GM18907 (cell line): ENCODE measurements around the gene AMOTL1.
A peak's percentile ranks its signal among the peaks of the same experiment; 100 is the strongest.

Source experiments
- ATAC-seq: cut with Tn5 transposase; IDR thresholded peaks from one replicate; pipeline ENCODE4 v1.9.1; 2021; ENCODE audit warnings: mild to moderate bottlenecking, moderate library complexity; ENCODE audit not compliant: unreplicated experiment

The AMOTL1 gene

DNA sequence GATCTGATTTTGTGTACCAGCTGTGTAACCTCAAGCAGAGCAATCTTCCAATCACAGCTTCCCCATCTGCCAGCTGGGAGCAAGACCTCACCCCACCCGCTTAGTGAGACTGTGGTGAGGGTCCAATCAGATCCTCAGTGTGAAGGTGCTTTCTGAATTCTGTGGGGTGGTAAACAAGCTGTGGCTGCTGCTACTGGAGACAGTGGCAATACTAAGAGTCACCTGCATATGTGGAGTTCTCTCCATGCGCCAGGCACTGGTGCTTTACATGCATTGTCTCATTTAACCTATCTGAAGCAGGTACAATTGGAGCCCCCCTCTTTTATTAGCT, 154.8 kb downstream of the AMOTL1 start:
- no peak for ATAC-seq

DNA sequence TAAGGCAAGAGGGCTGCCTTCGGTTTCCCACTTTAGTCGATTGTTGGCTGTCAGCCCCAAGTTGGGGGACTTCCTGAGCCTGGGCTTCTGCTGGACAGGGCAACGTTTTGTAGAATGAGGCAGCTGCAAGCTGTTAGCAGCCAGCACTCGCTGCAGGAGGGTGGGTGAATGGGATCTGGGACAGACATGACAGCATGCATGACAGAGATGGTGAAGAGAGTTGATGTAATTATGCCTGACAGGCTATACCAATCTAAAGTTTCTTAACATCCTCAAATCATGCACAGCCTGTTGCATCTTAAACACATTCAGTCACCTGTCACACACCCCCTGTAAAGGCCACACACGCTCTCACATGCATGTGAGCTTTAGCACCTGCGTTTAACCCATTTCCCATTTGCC, 156.0 kb downstream of the AMOTL1 start:
- ATAC-seq: no peak

DNA sequence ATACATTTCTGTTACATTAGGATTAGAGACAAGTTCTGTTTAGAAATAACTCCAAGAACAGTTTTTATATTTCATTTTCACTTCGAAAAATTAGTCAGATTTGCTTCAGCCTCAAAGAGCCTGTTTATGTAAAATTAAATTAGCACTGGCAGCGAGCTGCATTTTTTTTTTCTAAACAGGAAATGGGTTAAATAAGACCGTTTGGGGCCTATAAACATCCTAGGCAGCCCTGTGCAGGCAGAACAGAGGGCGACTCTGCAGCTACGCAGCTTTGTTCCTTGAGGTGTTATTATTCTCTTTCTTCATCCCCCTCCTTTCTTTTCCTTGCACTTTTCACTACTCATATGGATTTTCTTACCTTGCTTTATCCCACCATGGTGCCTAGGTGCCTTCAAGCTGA, 156.5 kb downstream of the AMOTL1 start:
- no peak for ATAC-seq

DNA sequence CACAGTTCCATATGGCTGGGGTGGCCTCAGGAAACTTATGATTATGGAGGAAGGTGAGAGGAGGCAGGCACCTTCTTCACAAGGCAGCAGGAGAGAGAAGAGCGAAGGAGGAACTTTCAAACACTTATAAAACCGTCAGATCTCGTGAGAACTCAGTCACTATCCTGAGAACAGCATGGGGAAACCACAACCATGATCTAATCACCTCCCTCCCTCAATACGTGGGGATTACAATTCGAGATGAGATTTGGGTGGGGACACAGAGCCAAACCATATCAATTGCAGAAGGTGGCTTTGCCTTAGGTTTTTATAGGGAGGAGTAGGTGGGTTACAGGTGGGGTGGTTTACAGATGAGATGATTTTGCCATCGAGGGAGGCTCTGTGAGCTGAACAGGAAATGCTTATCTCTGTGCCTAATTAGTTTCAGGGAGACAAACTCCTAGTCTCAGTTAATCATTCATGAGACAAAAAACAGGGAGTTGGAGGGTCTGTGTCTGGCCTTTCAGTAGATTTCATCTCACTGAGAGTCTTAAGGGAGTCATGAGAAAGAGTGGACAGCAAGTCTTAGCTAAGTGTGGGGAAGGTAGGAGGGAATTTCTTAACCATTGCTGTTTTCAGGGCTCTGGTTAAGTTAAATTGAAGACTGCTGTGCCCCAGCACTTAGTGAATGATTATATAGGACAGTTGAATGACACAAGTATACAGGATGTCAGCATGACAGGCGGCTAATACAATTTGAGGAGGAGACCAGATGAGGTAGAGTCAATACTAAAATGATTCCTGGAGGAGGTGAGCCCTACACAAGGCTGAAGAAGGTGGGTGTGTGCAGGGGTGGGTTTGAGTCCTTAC, 157.5 kb downstream of the AMOTL1 start:
- peak; percentile 89 for ATAC-seq

DNA sequence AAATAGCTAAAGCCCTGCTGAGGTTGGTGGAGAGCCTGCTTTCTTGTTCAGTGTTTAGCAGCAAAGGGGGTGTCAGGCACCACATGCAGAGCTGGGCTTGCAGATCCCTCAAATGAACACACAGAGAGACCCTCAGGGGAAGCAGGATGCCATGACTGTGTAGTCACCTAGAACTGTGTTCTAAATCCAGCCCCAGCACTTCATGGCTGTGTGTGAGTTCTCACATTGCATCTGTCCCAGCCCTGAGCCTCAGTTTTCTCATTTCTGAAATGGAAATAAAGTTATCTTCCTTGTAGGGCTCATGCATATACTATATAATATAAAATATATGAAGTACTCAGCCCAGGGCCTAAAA, 158.1 kb downstream of the AMOTL1 start:
- ATAC-seq: no peak
